Type B pancreatic cell (in vitro differentiated cells): ENCODE data around the gene SPINT1. TPM values are rescaled to one million over a fixed set of nuclear protein-coding genes. Genes with fewer than 3 reads are reported as not detected.

Experiments
- DNase-seq: peaks from one replicate; pipeline ENCODE4 v3.0.0; 2021; ENCODE audit warnings: mixed read lengths; ENCODE audit not compliant: unreplicated experiment; ENCODE audit errors: extremely low spot score
- H3K27ac Mint-ChIP-seq: 2 replicates; pipeline ENCODE4 v1.8.0; 2021; ENCODE audit warnings: mild to moderate bottlenecking, mixed read lengths
- H3K27me3 Mint-ChIP-seq: 2 replicates; pipeline ENCODE4 v1.8.0; 2021; ENCODE audit warnings: mixed read lengths
- H3K36me3 Mint-ChIP-seq: 2 replicates; pipeline ENCODE4 v1.8.0; 2021; ENCODE audit warnings: mixed read lengths
- H3K4me1 Mint-ChIP-seq: one replicate; pipeline ENCODE4 v1.8.0; 2021; ENCODE audit warnings: mixed read lengths; ENCODE audit not compliant: unreplicated experiment
- H3K4me3 Mint-ChIP-seq: 2 replicates; pipeline ENCODE4 v1.8.0; 2021; ENCODE audit warnings: mild to moderate bottlenecking, mixed read lengths
- H3K9me3 Mint-ChIP-seq: 2 replicates; pipeline ENCODE4 v1.8.0; 2021; ENCODE audit warnings: mixed read lengths
- CTCF ChIP-seq: fragments of 200-600 bp; sonication (generic); conservative IDR thresholded peaks from 2 replicates; pipeline ENCODE4 v1.5.0; 2021; ENCODE audit warnings: antibody characterized with exemption, mild to moderate bottlenecking
- total RNA-seq: library from RNA; stranded (reverse); gene quantifications from 2 replicates; pipeline ENCODE4 v1.2.1, GENCODE V29; 2021; ENCODE audit warnings: low replicate concordance

The SPINT1 gene
- total RNA-seq, 1 donor from 2014 or later, result 156 TPM

GRCh38 chr15:40894681-40895448 lies 51.0 kb downstream of the SPINT1 start:
- H3K4me3 Mint-ChIP-seq, result peak overlapping the region; percentile 98
- H3K9me3 Mint-ChIP-seq, result no peaks in the 10 kb centered on the region
- peak; percentile 75 for DNase-seq
- H3K4me1 Mint-ChIP-seq, result peaks cover 12% of the 10 kb centered on the region
- H3K27me3 Mint-ChIP-seq, result no peaks in the 10 kb centered on the region
- peak overlapping the region; percentile 98 for H3K27ac Mint-ChIP-seq
- TF ChIP-seq CTCF, result peak; percentile 80
- H3K36me3 Mint-ChIP-seq, result peaks cover 10% of the 10 kb centered on the region

GRCh38 chr15:40899536-40900207 lies 55.8 kb downstream of the SPINT1 start:
- H3K4me1 Mint-ChIP-seq, result peaks cover 12% of the 10 kb centered on the region
- peaks cover 21% of the 10 kb centered on the region for H3K36me3 Mint-ChIP-seq
- no peak overlapping the region for H3K4me3 Mint-ChIP-seq
- TF ChIP-seq CTCF, result no peak
- DNase-seq, result no peak
- no peak overlapping the region for H3K27ac Mint-ChIP-seq
- H3K27me3 Mint-ChIP-seq, result no peaks in the 10 kb centered on the region
- no peaks in the 10 kb centered on the region for H3K9me3 Mint-ChIP-seq

GRCh38 chr15:40900256-40901052 lies 56.6 kb downstream of the SPINT1 start:
- TF ChIP-seq CTCF, result no peak
- H3K36me3 Mint-ChIP-seq, result peaks cover 21% of the 10 kb centered on the region
- H3K27me3 Mint-ChIP-seq, result no peaks in the 10 kb centered on the region
- no peak for DNase-seq
- H3K4me1 Mint-ChIP-seq, result peaks cover 7% of the 10 kb centered on the region
- H3K4me3 Mint-ChIP-seq, result no peak overlapping the region
- H3K27ac Mint-ChIP-seq, result no peak overlapping the region
- H3K9me3 Mint-ChIP-seq, result no peaks in the 10 kb centered on the region

GRCh38 chr15:40901053-40901443 lies 57.2 kb downstream of the SPINT1 start:
- Mint-ChIP-seq H3K4me3 (no peak overlapping the region), H3K9me3 (no peaks in the 10 kb centered on the region), H3K27me3 (no peaks in the 10 kb centered on the region), H3K36me3 (peaks cover 21% of the 10 kb centered on the region), H3K27ac (no peak overlapping the region), H3K4me1 (peaks cover 7% of the 10 kb centered on the region)
- no peak for DNase-seq
- TF ChIP-seq CTCF, result no peak

- Mint-ChIP-seq H3K9me3 (no peaks in the 10 kb centered on the region), H3K27me3 (no peaks in the 10 kb centered on the region), H3K4me3 (no peak overlapping the region), H3K4me1 (peaks cover 7% of the 10 kb centered on the region), H3K27ac (peak overlapping the region; percentile 85), H3K36me3 (peaks cover 15% of the 10 kb centered on the region)
- TF ChIP-seq CTCF, result no peak
- no peak for DNase-seq
Observed at GRCh38 chr15:40902605-40903561, 59.0 kb downstream of the SPINT1 start.
